WTC11 (cell line): ENCODE measurements around the gene MDK. TPM values are rescaled to one million over a fixed set of nuclear protein-coding genes. Genes with fewer than 3 reads are reported as not detected.

Experiments
- ATAC-seq: fragments of 200-7000 bp; cut with Tn5 transposase; 2 replicates; pipeline ENCODE4 v1.10.0; 2021; ENCODE audit warnings: mild to moderate bottlenecking, moderate library complexity
- CTCF ChIA-PET: fragments of 300-600 bp; sonication (Branson Sonifier 250); formaldehyde crosslinking; loops from one replicate; lab custom pipeline; 2021; ENCODE audit warnings: antibody characterized with exemption; lab: Charles Lee
- POLR2A ChIA-PET: fragments of 350-600 bp; sonication (Branson Sonifier 250); formaldehyde crosslinking; loops from one replicate; lab custom pipeline; 2021; ENCODE audit warnings: antibody characterized with exemption; lab: Charles Lee
- DNase-seq: peaks from one replicate; pipeline ENCODE4 v3.0.0; 2021; ENCODE audit warnings: low spot score
- H3K27ac Mint-ChIP-seq: 2 replicates; pipeline ENCODE4 v1.8.0; 2021; ENCODE audit warnings: mixed read lengths
- H3K27me3 Mint-ChIP-seq: 2 replicates; pipeline ENCODE4 v1.8.0; 2021; ENCODE audit warnings: low read depth, mild to moderate bottlenecking, moderate library complexity, mixed read lengths
- H3K36me3 Mint-ChIP-seq: 2 replicates; pipeline ENCODE4 v1.8.0; 2021; ENCODE audit warnings: mixed read lengths
- H3K4me1 Mint-ChIP-seq: 2 replicates; pipeline ENCODE4 v1.8.0; 2022; ENCODE audit warnings: mixed read lengths
- H3K4me3 Mint-ChIP-seq: 2 replicates; pipeline ENCODE4 v1.8.0; 2021; ENCODE audit warnings: mild to moderate bottlenecking, moderate library complexity, mixed read lengths
- H3K9me3 Mint-ChIP-seq: 2 replicates; pipeline ENCODE4 v1.8.0; 2021; ENCODE audit warnings: mixed read lengths
- CBFB ChIP-seq: sonication (generic); formaldehyde crosslinking; IDR thresholded peaks from 2 replicates; pipeline ENCODE4 v1.8.1; 2022; ENCODE audit warnings: mild to moderate bottlenecking, low read depth, missing genetic modification reagents
- CREB1 ChIP-seq: sonication (generic); formaldehyde crosslinking; IDR thresholded peaks from 2 replicates; pipeline ENCODE4 v1.8.0; 2023; ENCODE audit warnings: mild to moderate bottlenecking, missing genetic modification reagents
- CREM ChIP-seq: sonication (generic); formaldehyde crosslinking; IDR thresholded peaks from 2 replicates; pipeline ENCODE4 v1.8.1; 2022; ENCODE audit warnings: mild to moderate bottlenecking, missing genetic modification reagents, moderate library complexity
- IRF2 ChIP-seq: sonication (generic); formaldehyde crosslinking; IDR thresholded peaks from 2 replicates; pipeline ENCODE4 v1.8.0; 2022; ENCODE audit warnings: low read depth, missing genetic modification reagents, borderline replicate concordance
- MYBL2 ChIP-seq: sonication (generic); formaldehyde crosslinking; IDR thresholded peaks from 2 replicates; pipeline ENCODE4 v1.8.1; 2023; ENCODE audit warnings: mild to moderate bottlenecking, moderate library complexity, missing genetic modification reagents
- NFATC4 ChIP-seq: fragments of 250-450 bp; sonication (Bioruptor Pico); IDR thresholded peaks from 2 replicates; pipeline ENCODE4 v1.9.0; 2021; ENCODE audit warnings: mild to moderate bottlenecking
- NR2C2 ChIP-seq: sonication (generic); formaldehyde crosslinking; IDR thresholded peaks from 2 replicates; pipeline ENCODE4 v1.8.0; 2022; ENCODE audit warnings: mild to moderate bottlenecking, missing genetic modification reagents
- ZBTB21 ChIP-seq: sonication (generic); formaldehyde crosslinking; IDR thresholded peaks from 2 replicates; pipeline ENCODE4 v1.8.1; 2023; ENCODE audit warnings: mild to moderate bottlenecking, missing genetic modification reagents, borderline replicate concordance
- ZNF219 ChIP-seq: sonication (generic); formaldehyde crosslinking; IDR thresholded peaks from 2 replicates; pipeline ENCODE4 v1.8.0; 2023; ENCODE audit warnings: missing genetic modification reagents, mild to moderate bottlenecking, borderline replicate concordance
- ZNF263 ChIP-seq: sonication (generic); formaldehyde crosslinking; IDR thresholded peaks from 2 replicates; pipeline ENCODE4 v1.8.1; 2022; ENCODE audit warnings: low read depth, mild to moderate bottlenecking, moderate library complexity, missing genetic modification reagents
- ZNF317 ChIP-seq: sonication (generic); formaldehyde crosslinking; IDR thresholded peaks from 2 replicates; pipeline ENCODE4 v1.8.1; 2023; ENCODE audit warnings: low read depth, mild to moderate bottlenecking, moderate library complexity, missing genetic modification reagents, borderline replicate concordance
- total RNA-seq: library from RNA; stranded (reverse); gene quantifications from 3 replicates; pipeline ENCODE4 v1.2.3, GENCODE V29; 2021
- TF ChIP-seq, protein P1 (sequence below): sonication (generic); formaldehyde crosslinking; conservative IDR thresholded peaks from 2 replicates; pipeline ENCODE4 v1.8.1; 2023; ENCODE audit warnings: mild to moderate bottlenecking, low read depth, missing genetic modification reagents, moderate library complexity
- TF ChIP-seq, protein P2 (sequence below): sonication (generic); formaldehyde crosslinking; IDR thresholded peaks from 2 replicates; pipeline ENCODE4 v1.8.0; 2022; ENCODE audit warnings: missing genetic modification reagents
- TF ChIP-seq, protein P3 (sequence below): fragments of 250-450 bp; sonication (Bioruptor Pico); IDR thresholded peaks from 2 replicates; pipeline ENCODE4 v1.9.0; 2021; ENCODE audit warnings: moderate library complexity, mild to moderate bottlenecking, inconsistent platforms, borderline replicate concordance
- TF ChIP-seq, protein P4 (sequence below): sonication (generic); formaldehyde crosslinking; IDR thresholded peaks from 2 replicates; pipeline ENCODE4 v1.8.1; 2023; ENCODE audit warnings: mild to moderate bottlenecking, missing genetic modification reagents
- TF ChIP-seq, protein P5 (sequence below): fragments of 250-450 bp; sonication (Bioruptor Pico); IDR thresholded peaks from 2 replicates; pipeline ENCODE4 v1.8.0; 2021; ENCODE audit warnings: mild to moderate bottlenecking

Gene MDK
- total RNA-seq, 1 experiment from 2014 or later: 560 TPM

DNA sequence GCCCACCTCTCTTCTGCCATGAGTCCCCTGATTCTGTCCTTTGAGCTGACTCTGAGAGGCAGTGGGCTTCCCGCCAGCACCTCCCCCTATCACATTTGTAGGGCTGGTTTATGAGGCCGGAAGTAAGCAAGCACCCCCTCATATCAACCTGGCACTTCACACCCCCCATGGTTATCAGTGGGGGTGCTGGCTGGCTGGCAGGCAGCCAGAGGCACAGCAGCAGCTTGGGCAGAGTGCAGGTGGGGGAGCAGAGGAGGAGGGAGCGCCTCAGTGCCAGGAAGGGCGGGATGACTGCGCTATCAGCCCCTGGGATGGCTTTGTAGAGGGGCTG, 33.0 kb downstream of the MDK start:
- TF ChIP-seq ZNF317 (CRISPR knock-in tag): no peak
- 0 out of 2 replicates have a peak overlapping the region, but pooled peaks have one; percentile 8 for H3K27ac Mint-ChIP-seq
- DNase-seq (no peak), ATAC-seq (no peak)
- no peak overlapping the region for H3K4me3 Mint-ChIP-seq
- peaks cover 6% of the 10 kb centered on the region for H3K4me1 Mint-ChIP-seq
- ChIA-PET POLR2A (no interaction called here), CTCF (interaction anchor here (0.9 to 1.2 kb wide), 2 partner anchors 22 to 31 kb away, joined by 3 to 4 read pairs; no protein-coding TSS in a partner anchor)
- H3K9me3 Mint-ChIP-seq: no peaks in the 10 kb centered on the region
- H3K27me3 Mint-ChIP-seq: no peaks in the 10 kb centered on the region
- peaks cover 10% of the 10 kb centered on the region for H3K36me3 Mint-ChIP-seq

DNA sequence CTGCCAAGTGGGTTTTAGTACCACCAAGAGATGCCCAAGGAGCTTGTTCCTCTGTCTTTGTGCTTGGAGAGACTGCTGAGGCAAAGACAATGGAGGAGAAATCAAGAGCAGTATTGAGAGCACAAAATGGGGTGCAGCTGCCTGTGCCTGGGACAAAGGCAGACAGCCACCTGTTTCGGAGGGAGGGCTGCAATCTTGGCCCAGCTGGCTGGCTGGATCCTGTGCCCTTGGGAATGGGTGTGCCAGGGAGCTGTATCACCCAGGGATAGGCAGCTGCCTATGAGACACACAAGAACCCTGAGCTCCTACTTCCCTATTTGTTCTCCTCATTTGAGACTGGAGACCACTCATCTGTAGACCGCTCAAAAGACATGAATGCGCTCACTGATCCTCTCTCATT, 33.4 kb downstream of the MDK start:
- Mint-ChIP-seq H3K27me3 (no peaks in the 10 kb centered on the region), H3K27ac (no peak overlapping the region), H3K9me3 (no peaks in the 10 kb centered on the region), H3K36me3 (peaks cover 10% of the 10 kb centered on the region), H3K4me1 (peaks cover 6% of the 10 kb centered on the region), H3K4me3 (no peak overlapping the region)
- CTCF ChIA-PET: interaction anchor here (0.9 to 1.2 kb wide), 2 partner anchors 23 to 32 kb away, joined by 3 to 4 read pairs; no protein-coding TSS in a partner anchor
- DNase-seq (no peak), ATAC-seq (no peak)
- no peak for TF ChIP-seq NR2C2
- no peak for TF ChIP-seq ZBTB21 (CRISPR knock-in tag)
- TF ChIP-seq, protein P1, sequence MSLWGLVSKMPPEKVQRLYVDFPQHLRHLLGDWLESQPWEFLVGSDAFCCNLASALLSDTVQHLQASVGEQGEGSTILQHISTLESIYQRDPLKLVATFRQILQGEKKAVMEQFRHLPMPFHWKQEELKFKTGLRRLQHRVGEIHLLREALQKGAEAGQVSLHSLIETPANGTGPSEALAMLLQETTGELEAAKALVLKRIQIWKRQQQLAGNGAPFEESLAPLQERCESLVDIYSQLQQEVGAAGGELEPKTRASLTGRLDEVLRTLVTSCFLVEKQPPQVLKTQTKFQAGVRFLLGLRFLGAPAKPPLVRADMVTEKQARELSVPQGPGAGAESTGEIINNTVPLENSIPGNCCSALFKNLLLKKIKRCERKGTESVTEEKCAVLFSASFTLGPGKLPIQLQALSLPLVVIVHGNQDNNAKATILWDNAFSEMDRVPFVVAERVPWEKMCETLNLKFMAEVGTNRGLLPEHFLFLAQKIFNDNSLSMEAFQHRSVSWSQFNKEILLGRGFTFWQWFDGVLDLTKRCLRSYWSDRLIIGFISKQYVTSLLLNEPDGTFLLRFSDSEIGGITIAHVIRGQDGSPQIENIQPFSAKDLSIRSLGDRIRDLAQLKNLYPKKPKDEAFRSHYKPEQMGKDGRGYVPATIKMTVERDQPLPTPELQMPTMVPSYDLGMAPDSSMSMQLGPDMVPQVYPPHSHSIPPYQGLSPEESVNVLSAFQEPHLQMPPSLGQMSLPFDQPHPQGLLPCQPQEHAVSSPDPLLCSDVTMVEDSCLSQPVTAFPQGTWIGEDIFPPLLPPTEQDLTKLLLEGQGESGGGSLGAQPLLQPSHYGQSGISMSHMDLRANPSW (CRISPR knock-in tag): no peak
- TF ChIP-seq, protein P2, sequence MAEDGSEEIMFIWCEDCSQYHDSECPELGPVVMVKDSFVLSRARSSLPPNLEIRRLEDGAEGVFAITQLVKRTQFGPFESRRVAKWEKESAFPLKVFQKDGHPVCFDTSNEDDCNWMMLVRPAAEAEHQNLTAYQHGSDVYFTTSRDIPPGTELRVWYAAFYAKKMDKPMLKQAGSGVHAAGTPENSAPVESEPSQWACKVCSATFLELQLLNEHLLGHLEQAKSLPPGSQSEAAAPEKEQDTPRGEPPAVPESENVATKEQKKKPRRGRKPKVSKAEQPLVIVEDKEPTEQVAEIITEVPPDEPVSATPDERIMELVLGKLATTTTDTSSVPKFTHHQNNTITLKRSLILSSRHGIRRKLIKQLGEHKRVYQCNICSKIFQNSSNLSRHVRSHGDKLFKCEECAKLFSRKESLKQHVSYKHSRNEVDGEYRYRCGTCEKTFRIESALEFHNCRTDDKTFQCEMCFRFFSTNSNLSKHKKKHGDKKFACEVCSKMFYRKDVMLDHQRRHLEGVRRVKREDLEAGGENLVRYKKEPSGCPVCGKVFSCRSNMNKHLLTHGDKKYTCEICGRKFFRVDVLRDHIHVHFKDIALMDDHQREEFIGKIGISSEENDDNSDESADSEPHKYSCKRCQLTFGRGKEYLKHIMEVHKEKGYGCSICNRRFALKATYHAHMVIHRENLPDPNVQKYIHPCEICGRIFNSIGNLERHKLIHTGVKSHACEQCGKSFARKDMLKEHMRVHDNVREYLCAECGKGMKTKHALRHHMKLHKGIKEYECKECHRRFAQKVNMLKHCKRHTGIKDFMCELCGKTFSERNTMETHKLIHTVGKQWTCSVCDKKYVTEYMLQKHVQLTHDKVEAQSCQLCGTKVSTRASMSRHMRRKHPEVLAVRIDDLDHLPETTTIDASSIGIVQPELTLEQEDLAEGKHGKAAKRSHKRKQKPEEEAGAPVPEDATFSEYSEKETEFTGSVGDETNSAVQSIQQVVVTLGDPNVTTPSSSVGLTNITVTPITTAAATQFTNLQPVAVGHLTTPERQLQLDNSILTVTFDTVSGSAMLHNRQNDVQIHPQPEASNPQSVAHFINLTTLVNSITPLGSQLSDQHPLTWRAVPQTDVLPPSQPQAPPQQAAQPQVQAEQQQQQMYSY (CRISPR knock-in tag): no peak
- TF ChIP-seq, protein P3, sequence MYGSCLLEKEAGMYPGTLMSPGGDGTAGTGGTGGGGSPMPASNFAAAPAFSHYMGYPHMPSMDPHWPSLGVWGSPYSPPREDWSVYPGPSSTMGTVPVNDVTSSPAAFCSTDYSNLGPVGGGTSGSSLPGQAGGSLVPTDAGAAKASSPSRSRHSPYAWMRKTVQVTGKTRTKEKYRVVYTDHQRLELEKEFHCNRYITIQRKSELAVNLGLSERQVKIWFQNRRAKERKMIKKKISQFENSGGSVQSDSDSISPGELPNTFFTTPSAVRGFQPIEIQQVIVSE (CRISPR knock-in tag): no peak
- TF ChIP-seq CBFB (CRISPR knock-in tag): no peak
- TF ChIP-seq, protein P4, sequence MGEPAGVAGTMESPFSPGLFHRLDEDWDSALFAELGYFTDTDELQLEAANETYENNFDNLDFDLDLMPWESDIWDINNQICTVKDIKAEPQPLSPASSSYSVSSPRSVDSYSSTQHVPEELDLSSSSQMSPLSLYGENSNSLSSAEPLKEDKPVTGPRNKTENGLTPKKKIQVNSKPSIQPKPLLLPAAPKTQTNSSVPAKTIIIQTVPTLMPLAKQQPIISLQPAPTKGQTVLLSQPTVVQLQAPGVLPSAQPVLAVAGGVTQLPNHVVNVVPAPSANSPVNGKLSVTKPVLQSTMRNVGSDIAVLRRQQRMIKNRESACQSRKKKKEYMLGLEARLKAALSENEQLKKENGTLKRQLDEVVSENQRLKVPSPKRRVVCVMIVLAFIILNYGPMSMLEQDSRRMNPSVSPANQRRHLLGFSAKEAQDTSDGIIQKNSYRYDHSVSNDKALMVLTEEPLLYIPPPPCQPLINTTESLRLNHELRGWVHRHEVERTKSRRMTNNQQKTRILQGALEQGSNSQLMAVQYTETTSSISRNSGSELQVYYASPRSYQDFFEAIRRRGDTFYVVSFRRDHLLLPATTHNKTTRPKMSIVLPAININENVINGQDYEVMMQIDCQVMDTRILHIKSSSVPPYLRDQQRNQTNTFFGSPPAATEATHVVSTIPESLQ (CRISPR knock-in tag): no peak
- no peak for TF ChIP-seq IRF2 (CRISPR knock-in tag)
- no peak for TF ChIP-seq NFATC4 (CRISPR knock-in tag)
- no peak for TF ChIP-seq MYBL2
- TF ChIP-seq, protein P5, sequence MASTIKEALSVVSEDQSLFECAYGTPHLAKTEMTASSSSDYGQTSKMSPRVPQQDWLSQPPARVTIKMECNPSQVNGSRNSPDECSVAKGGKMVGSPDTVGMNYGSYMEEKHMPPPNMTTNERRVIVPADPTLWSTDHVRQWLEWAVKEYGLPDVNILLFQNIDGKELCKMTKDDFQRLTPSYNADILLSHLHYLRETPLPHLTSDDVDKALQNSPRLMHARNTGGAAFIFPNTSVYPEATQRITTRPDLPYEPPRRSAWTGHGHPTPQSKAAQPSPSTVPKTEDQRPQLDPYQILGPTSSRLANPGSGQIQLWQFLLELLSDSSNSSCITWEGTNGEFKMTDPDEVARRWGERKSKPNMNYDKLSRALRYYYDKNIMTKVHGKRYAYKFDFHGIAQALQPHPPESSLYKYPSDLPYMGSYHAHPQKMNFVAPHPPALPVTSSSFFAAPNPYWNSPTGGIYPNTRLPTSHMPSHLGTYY: no peak
- no peak for TF ChIP-seq ZNF263 (CRISPR knock-in tag)
- no peak for TF ChIP-seq ZNF219 (CRISPR knock-in tag)
- TF ChIP-seq CREM: no peak
- no peak for TF ChIP-seq CREB1 (CRISPR knock-in tag)
- POLR2A ChIA-PET: no interaction called here
